Raji (cell line): ENCODE results near the gene RAB40A.

Source experiments
- POLR2A ChIP-seq: IDR thresholded peaks from 2 replicates; pipeline ENCODE4 v1.6.1; 2011; ENCODE audit warnings: low read depth, low read length, control low read depth; ENCODE audit not compliant: insufficient read depth

Gene RAB40A

DNA sequence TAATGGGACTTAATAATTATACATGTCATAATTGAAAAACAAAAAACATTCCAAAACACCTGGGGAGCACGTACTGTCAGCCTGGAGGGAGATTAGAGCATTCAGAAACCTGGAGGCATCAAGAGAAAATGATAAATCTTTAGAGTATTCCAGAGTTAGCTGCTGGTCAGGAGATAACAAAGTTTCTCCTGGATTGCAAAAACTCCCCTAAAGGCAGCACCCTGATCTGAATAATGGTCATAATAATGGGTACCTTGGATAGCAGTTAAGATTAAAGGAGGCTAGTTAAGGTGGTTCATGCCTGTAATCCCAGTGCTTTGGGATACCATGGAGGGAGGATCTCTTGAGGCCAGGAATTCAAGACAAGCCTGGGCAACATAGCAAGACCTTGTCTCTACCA, 15.9 kb upstream of the RAB40A start:
- TF ChIP-seq POLR2A, result no peak

DNA sequence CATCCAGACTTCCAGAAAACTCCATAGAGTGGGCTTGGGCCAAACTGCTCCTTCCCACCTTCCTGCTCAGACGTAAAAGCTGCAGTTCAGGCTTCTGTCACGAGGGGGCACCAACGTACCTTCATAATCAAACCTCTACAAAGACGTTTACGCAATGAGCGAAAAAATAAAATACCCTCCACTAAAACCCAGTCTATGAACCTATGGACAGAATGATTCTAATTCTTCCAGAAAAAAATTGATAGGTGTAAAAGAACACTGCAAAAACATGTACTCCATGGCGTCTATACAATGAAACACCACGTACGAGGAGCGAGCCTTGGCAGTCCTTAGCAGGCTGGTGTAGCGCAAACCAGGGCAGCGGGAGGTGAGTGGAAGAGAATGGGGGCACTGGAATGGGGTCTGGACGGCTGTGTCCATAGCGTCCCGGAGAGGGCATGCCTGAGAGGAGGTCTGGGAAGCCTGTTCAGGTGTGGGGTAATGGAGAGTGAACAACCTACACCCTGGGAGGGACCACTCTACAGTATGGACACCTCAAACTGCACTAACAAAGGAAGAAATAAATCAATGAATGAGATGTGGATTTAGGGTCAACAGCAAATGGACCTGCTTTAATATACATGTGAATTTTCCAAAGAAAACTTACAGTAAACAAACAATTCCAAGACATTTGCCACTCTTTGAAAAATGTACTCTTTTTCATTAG, 14.4 kb upstream of the RAB40A start:
- TF ChIP-seq POLR2A, result no peak

DNA sequence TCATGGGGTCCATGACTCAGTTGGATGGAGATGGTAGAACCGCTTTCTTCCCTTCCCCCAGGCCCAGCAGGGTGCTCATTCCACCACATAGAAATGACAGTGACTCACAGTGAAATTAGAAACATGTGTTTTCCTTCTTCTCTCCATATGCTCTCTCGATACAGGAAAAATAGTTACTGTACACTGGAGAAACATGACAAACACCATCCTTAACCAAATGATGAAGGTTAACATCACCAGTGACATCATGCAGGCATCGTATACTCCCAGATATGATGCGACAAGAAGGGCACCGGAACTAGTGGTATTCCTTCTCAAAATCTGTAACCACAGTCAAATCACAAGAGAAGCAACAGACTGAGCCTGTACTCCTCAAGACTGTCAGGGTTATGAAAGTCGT, 11.7 kb upstream of the RAB40A start:
- TF ChIP-seq POLR2A, result no peak

DNA sequence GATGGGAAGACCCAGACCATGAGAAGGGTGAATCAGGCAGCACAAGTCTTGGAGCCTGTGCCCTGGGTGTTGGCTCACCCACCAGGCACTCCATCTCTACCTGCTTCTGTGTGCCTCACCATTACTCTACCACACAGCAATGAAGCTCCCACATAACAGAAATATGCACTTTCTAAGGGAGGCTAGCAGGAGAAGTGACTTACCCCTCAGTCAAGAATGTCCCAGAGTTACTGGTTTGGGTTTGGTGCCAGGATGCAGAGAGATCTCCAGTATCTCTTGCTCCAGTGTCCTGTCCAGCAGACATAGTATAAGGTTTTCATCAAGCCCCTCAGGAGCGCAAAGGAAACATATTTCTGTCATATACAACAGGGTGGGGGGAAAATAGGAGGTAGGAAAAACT, 11.3 kb upstream of the RAB40A start:
- no peak for TF ChIP-seq POLR2A

DNA sequence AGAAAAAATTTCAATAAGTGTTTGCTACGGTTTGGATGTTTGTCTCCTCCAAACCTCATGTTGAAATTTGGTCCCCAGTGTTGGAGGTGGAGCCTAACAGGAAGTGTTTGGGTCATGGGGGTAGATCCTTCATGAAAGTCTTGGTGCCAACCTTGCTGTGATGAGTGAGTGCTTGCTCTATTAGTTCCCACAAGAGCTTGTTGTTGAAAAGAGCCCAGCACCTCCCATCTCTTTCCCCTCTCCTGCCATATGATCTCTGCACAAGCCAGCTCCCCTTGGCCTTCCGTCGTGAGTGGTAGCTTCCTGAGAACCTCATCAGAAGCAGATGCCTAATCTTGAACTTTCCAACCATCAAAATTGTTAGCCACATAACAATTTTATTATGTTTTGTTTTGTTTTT, 10.3 kb upstream of the RAB40A start:
- no peak for TF ChIP-seq POLR2A

DNA sequence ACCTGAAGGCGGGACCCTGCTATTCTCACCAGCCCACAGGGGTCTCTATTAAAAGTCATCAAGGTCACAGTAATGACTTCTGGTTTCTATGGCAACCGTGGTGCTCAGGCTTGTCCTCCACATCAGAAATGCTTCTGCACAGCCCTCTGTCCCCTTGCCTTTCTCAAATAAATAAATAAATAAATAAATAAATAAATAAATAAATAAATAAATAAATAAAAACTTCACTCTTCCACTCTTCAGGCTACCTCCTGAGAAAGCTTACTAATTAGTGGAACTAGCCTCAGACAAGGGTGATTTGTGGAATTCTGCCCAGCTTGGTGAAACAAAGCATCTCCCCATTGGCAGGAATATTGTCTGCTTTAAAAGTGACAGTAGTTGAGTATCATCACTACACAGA, 5.5 kb upstream of the RAB40A start:
- TF ChIP-seq POLR2A, result no peak

DNA sequence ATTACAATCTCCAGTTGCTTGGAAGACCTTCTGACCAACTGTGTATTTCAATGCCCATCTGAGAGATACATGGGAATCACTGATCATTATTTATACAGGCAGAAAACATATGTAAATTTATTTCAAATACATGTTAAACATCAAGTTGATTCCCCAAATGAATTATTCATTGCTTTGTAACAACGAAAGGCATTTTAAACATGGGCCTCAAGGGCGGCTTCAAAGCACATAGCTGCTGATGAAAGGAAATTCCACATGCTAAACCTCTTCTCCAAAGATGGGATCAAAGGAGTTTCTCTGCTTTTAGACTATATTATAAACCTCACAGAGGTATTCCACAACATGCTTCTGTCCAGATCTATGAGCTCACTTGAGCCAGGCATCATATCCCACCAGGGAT, 4.3 kb upstream of the RAB40A start:
- TF ChIP-seq POLR2A, result no peak

DNA sequence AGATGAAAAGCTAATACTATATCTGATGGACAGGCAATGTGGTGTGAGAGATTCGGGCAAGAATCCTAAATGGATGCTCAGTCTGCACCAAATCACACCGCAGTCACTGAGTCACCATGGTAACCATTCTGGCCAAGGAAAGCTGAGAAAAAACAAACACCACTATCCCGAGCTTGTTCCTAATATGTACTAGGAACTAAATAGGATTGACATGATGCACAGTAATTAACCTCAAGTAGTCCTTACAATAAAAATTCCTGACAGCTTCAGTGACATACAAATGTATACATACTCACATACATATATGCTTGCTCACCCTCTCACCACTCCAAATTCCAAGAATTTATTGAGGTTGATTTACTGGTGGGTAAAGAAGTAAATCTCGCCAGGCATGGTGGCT, 1.1 kb upstream of the RAB40A start:
- no peak for TF ChIP-seq POLR2A

DNA sequence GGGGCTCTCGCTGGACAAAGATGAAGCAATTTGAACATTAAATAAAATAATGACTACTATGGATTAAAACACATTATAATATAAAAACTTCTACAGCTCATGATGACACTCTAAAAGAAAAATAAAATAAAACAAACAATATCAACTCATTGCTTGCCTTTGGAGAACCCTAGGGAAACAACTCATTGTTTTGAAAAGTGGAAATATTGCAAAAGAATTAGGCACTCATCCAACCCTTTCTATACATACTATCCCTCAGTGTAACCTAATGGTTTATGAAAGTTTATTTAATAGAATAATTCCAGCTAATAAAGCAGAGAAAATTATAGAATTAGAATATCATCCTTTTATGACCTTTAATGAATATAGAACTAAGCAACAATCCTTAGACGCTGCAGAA, 718 bp downstream of the RAB40A start:
- TF ChIP-seq POLR2A, result no peak

DNA sequence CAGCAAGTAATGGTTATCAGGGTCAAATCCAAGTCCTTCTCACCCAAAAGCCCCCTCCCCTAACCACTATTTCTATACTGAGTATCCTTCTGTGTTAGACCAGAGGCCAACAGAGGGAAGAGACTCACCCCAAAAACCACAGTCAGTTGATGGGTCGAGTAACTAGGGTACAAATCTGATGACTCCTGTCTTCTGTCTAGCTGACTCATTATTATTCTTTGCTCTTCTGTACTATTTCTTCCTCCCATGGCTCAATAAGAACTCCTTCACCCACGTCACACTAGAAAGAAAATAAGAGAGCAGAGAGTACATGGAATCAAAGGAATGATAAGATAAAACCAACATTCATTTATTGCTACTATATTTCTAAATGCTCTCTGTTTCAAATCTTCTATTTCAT, 2.0 kb downstream of the RAB40A start:
- TF ChIP-seq POLR2A, result no peak

DNA sequence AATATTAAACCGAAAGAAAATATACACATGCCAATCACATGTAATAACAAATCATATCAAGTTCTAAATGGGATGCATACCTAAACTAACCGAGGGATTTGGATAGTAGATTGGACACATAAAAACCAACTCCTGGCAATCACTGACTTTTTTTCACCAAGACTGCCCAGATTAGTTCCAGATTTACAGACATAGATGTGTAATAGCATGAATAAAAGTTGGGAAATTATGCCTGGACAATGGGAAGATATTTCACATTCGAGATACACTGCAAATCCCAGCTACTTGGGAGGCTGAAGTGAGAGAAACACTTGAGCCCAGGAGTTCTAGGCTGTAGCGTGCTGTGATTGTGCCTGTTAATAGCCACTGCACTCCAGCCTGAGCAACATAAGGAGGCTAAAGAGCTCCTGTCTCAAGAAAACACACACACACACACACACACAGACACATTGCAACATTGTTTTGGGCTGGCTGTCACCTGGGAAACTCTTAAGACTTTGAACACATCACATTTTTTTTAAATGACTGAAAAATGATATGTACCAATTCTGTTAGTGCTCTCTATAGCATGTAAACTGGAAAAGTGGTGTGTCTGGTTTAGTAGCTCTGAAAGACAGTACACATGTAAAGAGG, 5.7 kb downstream of the RAB40A start:
- TF ChIP-seq POLR2A, result no peak

DNA sequence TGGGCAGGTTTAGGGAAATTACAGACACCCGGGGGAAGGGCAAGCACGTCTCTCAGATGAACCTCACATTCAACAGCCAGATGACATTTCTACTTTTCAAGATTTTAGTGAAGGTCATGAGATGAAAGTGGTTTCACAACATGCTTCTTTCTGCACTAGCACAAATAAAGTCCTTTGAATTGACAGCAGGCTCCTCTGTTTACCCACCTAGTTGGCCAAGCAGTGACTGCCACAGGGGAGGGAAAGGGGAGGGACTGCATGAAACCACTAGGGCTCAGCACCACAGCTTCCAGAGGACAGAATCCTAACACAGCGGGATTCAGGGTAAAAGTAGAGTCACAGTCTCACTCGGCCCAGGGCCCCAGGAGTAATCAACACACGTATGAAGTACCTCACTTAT, 6.2 kb downstream of the RAB40A start:
- no peak for TF ChIP-seq POLR2A

DNA sequence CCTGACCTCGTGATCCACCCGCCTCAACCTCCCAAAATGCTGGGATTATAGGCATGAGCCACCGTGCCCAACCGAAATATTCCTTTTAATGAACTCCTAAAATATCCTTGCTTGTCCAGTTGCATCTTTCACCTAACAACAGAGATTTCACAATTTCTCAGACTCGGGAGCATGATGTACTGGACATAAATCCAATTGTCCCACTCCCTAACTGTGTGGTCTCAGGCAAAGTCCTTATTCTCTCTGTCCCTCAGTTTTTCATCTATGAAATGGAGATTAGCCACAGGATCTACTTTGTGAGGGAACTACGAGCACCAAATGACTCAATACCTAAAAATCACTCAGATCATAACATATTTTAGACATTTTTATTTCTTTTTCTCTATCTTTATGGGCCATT, 9.3 kb downstream of the RAB40A start:
- TF ChIP-seq POLR2A, result no peak

DNA sequence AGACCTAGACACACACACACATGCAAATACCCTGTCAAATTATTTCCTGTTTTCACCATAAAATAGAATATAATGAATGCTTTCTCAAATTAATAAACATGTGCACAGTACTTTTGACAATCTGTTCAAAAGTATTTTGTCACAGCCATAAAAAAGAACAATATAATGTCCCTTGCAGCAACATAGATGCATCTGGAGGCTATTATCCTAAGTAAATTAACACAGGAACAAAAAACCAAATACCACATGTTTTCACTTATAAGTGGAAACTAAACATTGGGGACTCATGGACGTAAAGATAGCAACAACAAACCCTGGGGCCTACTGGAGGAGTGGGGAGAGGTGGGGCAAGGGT, 15.5 kb downstream of the RAB40A start:
- TF ChIP-seq POLR2A, result no peak

DNA sequence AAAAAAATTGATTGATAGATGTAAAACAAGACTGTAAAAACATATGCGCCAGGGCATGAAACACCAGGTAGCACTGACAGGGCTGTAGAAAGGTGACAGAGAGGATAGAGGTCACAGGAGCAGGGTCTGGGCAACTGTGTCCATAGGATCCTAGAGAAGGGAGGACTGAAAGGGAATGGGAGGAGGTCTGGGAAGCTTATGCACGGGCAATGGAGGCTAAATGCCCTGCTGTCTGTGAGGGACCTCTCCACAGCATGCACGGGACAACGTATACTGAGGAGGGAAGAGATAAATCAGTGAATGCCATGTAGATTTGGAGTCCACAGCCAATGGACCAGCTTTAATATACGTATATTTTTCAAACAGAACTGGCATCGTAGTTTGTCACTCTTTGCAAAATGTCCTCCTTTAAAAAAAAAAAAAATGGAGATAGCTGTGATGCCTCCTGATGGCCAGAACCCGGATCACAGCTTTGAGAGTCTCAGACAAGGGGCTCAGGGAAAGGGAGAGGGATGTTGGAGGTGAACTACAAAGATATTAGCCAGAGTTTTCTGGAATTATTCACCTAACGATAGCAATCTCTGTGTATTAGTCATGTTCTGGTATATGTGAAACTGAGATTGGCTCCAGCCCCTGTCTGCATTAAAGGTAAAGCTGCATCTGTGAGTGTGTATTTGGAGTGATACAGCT, 16.0 kb downstream of the RAB40A start:
- TF ChIP-seq POLR2A, result no peak

DNA sequence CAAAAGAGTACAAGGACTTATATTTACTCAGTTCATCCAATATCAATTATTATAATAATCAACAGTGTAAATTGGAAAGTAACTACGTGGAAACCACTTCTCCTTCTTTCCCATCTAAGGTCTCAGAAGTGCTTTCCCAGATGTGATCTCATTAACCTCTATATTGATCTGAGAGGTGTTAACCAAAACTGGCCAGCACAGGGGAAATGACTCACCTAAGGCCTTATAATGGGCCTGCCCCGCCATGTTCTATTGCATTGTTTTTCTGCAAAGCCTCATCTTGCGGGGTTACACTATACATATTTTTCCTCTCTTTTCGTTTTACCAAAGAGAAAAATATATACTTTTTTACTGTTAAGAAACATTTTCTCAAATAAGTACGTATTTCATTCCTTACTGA, 20.5 kb downstream of the RAB40A start:
- TF ChIP-seq POLR2A, result no peak
